Activated gamma-delta T cell (primary cell): ENCODE measurements around the gene CRYBB1.

Experiments
- DNase-seq: peaks from one replicate; lab custom pipeline; 2025; lab: John Stamatoyannopoulos, UW

The CRYBB1 gene

DNA sequence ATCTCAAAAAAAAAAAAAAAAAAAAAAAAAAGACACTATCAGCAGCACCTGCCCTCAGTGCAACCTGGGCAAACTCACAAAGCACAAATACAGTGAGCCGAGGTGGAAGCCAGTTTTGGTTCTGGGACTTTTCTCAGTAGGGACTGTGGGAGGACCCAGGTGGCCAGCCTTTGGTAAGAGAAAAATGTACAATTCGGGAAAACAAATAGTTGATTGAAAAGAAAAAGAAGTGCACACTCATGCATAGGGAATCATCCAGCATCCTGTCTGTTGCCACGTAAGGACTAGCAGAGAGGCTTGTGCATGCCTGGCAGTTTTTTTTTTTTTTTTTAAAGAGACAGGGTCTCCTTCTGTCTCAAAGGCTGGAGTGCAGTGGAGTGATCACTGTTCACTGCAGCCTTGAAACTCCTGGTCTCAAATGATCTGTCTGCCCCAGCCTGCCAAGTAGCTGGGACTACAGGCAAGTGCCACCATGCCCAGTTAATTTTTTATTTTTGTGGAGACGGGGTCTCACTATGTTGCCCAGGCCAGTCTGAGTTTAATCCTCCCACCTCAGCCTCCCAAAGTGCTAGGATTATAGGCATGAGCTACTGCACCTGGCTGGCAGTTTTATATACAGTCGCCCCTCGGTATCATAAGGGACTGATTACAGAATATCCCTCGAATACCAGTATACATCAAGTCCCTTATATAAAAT is 64.6 kb downstream of the CRYBB1 start:
- DNase-seq, result no peak

- DNase-seq, result no peak
Measured at GRCh38 chr22:26552466-26552865, 65.4 kb downstream of the CRYBB1 start.

DNA sequence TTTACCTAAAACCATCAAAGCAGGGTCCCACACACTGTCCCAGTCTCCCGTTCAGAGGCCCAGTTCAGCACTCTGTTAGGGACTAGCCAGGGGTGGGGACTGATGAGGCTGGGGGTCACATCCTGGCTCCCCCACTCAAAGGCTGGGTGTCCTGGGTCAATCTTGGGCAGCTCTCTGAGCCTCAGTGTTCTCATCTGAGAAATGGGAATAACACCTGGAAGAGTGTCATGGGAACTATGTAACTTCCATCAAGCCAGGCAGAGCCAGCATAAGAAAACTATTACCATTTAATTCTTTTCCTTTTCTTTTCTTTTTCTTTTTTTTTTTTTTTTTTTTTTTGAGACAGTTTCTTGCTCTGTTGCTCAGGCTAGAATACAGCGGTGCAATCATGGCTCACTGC is 66.3 kb downstream of the CRYBB1 start:
- no peak for DNase-seq

DNA sequence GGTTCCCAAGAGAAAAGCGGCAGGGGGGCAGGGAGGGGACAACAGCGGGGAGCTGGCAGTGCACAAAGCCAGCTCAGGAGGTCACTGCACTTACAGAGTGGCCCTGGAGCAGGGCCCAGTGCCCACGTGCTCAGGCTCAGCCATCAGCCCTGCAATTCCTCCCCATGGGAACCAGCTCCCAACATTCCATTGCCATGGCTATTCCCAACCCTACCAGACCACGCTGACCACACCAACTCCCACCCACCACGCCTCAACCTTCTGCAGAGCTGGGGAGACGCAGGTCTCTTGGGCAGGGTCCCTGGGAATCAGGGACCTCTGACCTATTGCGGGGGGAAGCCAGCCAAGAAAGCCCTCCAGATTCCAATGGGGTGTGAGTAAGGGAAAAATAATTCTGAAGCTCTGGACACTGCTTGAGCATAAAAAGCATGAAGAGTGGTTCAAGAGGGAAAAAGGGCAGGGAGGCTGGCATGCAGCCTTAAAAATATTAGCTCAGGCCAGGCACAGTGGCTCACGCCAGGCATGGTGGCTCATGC is 67.3 kb downstream of the CRYBB1 start:
- no peak for DNase-seq

DNA sequence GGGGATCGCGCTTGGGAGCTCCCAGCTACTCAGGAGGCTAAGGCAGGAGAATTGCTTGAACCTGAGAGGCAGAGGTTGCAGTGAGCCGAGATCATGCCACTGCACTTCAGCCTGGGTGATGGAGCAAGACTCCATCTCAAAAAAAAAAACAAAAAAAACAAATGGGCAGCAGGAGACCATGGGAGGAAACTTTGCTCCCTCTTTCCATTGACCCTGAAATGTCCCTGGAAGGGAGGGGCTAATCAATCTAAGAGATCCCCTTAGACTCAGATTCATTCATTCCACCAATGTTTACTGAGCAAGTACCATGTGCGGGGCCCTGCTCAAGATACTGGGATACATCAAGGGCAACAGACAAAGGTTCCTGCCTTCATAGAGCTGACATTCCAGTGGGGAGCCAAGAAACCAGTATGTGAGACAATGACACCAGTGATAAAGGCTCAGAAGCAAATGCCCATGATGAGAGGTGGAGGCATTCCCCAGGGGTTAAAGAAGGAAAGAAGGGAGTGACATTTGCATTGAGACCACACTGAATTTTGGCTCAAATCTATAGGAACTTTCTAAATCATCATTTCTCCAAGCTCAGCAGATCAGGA is 67.8 kb downstream of the CRYBB1 start:
- DNase-seq, result no peak
